HUES6 (cell line): ENCODE measurements around the gene SEPTIN6.

Experiments
- H3K27ac ChIP-seq: 2 replicates; pipeline ENCODE4 v1.7.0; 2013; ENCODE audit warnings: low read depth, mild to moderate bottlenecking, low read length, inconsistent platforms
- H3K27me3 ChIP-seq: 2 replicates; pipeline ENCODE4 v1.6.1; 2013; ENCODE audit warnings: low read length; ENCODE audit not compliant: control insufficient read depth, insufficient read depth
- H3K36me3 ChIP-seq: 2 replicates; pipeline ENCODE4 v1.6.1; 2013; ENCODE audit warnings: low read length; ENCODE audit not compliant: control insufficient read depth, insufficient read depth
- H3K4me1 ChIP-seq: 2 replicates; pipeline ENCODE4 v1.6.1; 2013; ENCODE audit warnings: low read length; ENCODE audit not compliant: control insufficient read depth, insufficient read depth
- H3K4me3 ChIP-seq: 2 replicates; pipeline ENCODE4 v1.5.1; 2013; ENCODE audit warnings: low read depth, low read length
- H3K9ac ChIP-seq: one replicate; pipeline ENCODE4 v1.6.1; 2013; ENCODE audit warnings: mild to moderate bottlenecking, low read length
- H3K9me3 ChIP-seq: 2 replicates; pipeline ENCODE4 v1.6.1; 2013; ENCODE audit warnings: low read depth, low read length; ENCODE audit not compliant: control insufficient read depth, insufficient read depth

The SEPTIN6 gene

GRCh38 chrX:119647089-119647488, 45.9 kb downstream of the SEPTIN6 start:
- H3K4me1 ChIP-seq = no peaks in the 10 kb centered on the region
- H3K4me3 ChIP-seq = no peak overlapping the region
- H3K36me3 ChIP-seq = peaks cover 36% of the 10 kb centered on the region
- H3K9ac ChIP-seq = no peak overlapping the region
- no peak overlapping the region for H3K27ac ChIP-seq
- H3K9me3 ChIP-seq = peaks cover under 1% of the 10 kb centered on the region; the same call in 1 of the 2 replicates
- no peaks in the 10 kb centered on the region for H3K27me3 ChIP-seq

DNA sequence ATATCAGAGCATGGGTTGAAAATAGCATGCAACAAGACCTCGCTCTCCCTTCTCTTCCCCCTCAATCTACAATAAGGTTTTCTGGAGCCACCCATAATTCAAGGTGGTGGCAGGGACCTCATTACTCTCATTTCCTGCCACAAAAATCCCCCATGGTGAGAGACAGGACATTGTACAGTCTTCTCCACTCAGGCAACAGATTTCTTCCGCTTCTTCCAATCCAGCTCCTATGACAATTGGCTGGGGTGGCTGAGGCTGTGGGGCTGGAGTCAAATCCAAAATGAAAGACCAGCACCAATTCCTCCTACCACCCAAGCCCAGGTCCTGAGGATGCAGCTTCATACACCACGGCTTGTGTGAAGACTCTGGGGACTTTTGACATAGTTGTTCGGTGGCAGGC, 46.5 kb downstream of the SEPTIN6 start:
- H3K27me3 ChIP-seq = no peaks in the 10 kb centered on the region
- peaks cover 35% of the 10 kb centered on the region for H3K36me3 ChIP-seq
- no peak overlapping the region for H3K9ac ChIP-seq
- H3K4me3 ChIP-seq = no peak overlapping the region
- no peaks in the 10 kb centered on the region for H3K4me1 ChIP-seq
- H3K27ac ChIP-seq = no peak overlapping the region
- no peaks in the 10 kb centered on the region; the same call in 1 of the 2 replicates for H3K9me3 ChIP-seq

- no peak overlapping the region for H3K27ac ChIP-seq
- no peaks in the 10 kb centered on the region for H3K4me1 ChIP-seq
- H3K4me3 ChIP-seq = no peak overlapping the region
- peaks cover 3% of the 10 kb centered on the region; the same call in 1 of the 2 replicates for H3K9me3 ChIP-seq
- no peak overlapping the region for H3K9ac ChIP-seq
- peaks cover 32% of the 10 kb centered on the region for H3K36me3 ChIP-seq
- no peaks in the 10 kb centered on the region for H3K27me3 ChIP-seq
Measured at GRCh38 chrX:119643696-119644095, 49.3 kb downstream of the SEPTIN6 start.
